Hindlimb muscle (tissue), 1 donor: Measurements from ENCODE around the gene GNAO1. TPM values are rescaled to one million over a fixed set of nuclear protein-coding genes. Genes with fewer than 3 reads are reported as not detected.

Experiments
- polyA plus RNA-seq: library from polyadenylated mRNA; unstranded; fragments of 120-200 nt; gene quantifications from one replicate; pipeline ENCODE4 v1.2.1, GENCODE V29; 2013; ENCODE audit not compliant: insufficient read length

Gene GNAO1
- polyA plus RNA-seq, 1 donor, result 1.3 TPM

Other genes with a start within 250 kb of the GNAO1 start
- 42.9 TPM for gene AMFR, start 234.1 kb downstream of the GNAO1 start, polyA plus RNA-seq